ENCODE results near the gene GNG13. TPM values are rescaled to one million over a fixed set of nuclear protein-coding genes. Genes with fewer than 3 reads are reported as not detected.

GNG13 gene
- total and polyA plus RNA-seq, 2 of the 4 experiments (the other 2 are of a cell fraction), result not detected

DNA sequence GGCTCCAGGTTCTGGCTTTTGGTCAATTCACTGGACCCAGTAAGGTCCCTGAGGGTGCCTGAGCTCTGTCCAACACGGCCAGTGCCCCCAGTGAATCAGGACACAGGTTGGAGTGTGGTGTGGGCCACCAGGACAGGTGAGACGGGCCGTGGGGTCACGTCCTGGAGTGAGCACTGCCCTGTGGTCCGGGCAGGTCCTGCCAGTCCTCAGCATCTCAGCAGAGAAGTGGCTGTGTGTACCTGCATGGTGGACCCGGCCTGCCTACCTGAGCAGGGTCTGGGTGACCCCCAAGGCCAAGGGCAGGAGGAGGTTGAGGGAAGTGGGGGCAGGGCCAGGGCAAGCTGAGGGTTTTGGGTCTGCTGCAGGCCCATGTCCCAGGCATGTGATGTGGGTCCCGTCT, 1.9 kb upstream of the GNG13 start:
- Histone ChIP-seq H4K8ac (ENCODE audit: low read depth in 2 of 2, low read length in 2 of 2) (no peak overlapping the region), H4K20me1 (ENCODE audit: insufficient read depth, low read length) (no peaks in the 10 kb centered on the region), H3K79me1 (ENCODE audit: low read depth in 1 of 2, low read length in 2 of 2) (peaks cover 0 to 4% of the 10 kb centered on the region in 2 experiments; a peak in 2 of 4 replicates), H4K5ac (ENCODE audit: low read depth, low read length) (no peak overlapping the region), H3K4me2 (ENCODE audit: low read depth, low read length) (no peak overlapping the region), H2AFZ (replicated peaks; ENCODE audit: low read length, poor library complexity) (no peak overlapping the region), H3K9me1 (ENCODE audit: insufficient read depth, low read length) (no peaks in the 10 kb centered on the region), H3K27me3 (ENCODE audit: control insufficient read depth, insufficient read depth, low read length) (peaks cover 20% of the 10 kb centered on the region), H3K4me3 (ENCODE audit: insufficient read depth, low read depth, low read length) (no peak overlapping the region), H3K9ac (ENCODE audit: low read depth, low read length) (no peak overlapping the region), H3K9me3 (ENCODE audit: control insufficient read depth, insufficient read depth, low read length) (no peaks in the 10 kb centered on the region), H2AK5ac (ENCODE audit: low read depth, low read length) (no peak overlapping the region), H3K4ac (ENCODE audit: low read depth, low read length) (no peak overlapping the region), H2BK5ac (ENCODE audit: low read depth, low read length, poor library complexity, severe bottlenecking) (no peak overlapping the region), H3K56ac (ENCODE audit: extremely low read depth, insufficient read depth, low read length) (no peak overlapping the region), H3K4me1 (ENCODE audit: control insufficient read depth, insufficient read depth, low read length) (no peaks in the 10 kb centered on the region), H2BK120ac (ENCODE audit: low read depth, low read length) (no peak overlapping the region), H2AK9ac (replicated peaks; ENCODE audit: low read depth, low read length, poor library complexity) (no peak overlapping the region), H2BK20ac (ENCODE audit: low read depth, low read length) (no peak overlapping the region), H3K27ac (ENCODE audit: insufficient read depth, low read length) (no peak overlapping the region), H2BK15ac (ENCODE audit: low read depth, low read length) (no peak overlapping the region), H3K23ac (ENCODE audit: low read depth, low read length) (no peak overlapping the region), H3K14ac (replicated peaks; ENCODE audit: low read depth, low read length) (no peak overlapping the region), H3K36me3 (ENCODE audit: control insufficient read depth, insufficient read depth, low read length) (peaks cover 1% of the 10 kb centered on the region; the same call in 1 of the 2 replicates), H3K18ac (ENCODE audit: low read depth, low read length) (no peak overlapping the region), H4K91ac (ENCODE audit: insufficient read depth, low read depth, low read length) (no peak overlapping the region)
- dilution Hi-C loops (cut with HindIII; ENCODE audit: low sequenced_read_pairs, unreplicated experiment) (no loop called here), in situ Hi-C loops (cut with MboI; ENCODE audit: low sequenced_read_pairs) (loop anchor here (25.0 kb wide), 1 partner anchor 410 kb away; no protein-coding TSS in a partner anchor), intact Hi-C loops (cut with micrococcal nuclease) (no loop called here)
- no peak for TF ChIP-seq RFX5 (IDR thresholded peaks at IDR 0.05; ENCODE audit: low read depth, low read length)
- TF ChIP-seq, protein P1, sequence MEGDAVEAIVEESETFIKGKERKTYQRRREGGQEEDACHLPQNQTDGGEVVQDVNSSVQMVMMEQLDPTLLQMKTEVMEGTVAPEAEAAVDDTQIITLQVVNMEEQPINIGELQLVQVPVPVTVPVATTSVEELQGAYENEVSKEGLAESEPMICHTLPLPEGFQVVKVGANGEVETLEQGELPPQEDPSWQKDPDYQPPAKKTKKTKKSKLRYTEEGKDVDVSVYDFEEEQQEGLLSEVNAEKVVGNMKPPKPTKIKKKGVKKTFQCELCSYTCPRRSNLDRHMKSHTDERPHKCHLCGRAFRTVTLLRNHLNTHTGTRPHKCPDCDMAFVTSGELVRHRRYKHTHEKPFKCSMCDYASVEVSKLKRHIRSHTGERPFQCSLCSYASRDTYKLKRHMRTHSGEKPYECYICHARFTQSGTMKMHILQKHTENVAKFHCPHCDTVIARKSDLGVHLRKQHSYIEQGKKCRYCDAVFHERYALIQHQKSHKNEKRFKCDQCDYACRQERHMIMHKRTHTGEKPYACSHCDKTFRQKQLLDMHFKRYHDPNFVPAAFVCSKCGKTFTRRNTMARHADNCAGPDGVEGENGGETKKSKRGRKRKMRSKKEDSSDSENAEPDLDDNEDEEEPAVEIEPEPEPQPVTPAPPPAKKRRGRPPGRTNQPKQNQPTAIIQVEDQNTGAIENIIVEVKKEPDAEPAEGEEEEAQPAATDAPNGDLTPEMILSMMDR (conservative IDR thresholded peaks at IDR 0.05; ENCODE audit: low read depth, low read length), result no peak
- TF ChIP-seq, protein P2, sequence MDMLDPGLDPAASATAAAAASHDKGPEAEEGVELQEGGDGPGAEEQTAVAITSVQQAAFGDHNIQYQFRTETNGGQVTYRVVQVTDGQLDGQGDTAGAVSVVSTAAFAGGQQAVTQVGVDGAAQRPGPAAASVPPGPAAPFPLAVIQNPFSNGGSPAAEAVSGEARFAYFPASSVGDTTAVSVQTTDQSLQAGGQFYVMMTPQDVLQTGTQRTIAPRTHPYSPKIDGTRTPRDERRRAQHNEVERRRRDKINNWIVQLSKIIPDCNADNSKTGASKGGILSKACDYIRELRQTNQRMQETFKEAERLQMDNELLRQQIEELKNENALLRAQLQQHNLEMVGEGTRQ (IDR thresholded peaks at IDR 0.05; ENCODE audit: low read depth, low read length), result no peak
- CTCF ChIA-PET, result no interaction called here
- DNase-seq (no peak), ATAC-seq (ENCODE audit: low read depth) (no peak)
- POLR2A ChIA-PET (ENCODE audit: unreplicated experiment), result no interaction called here
- no TSS peak for BruUV-seq (replicated peaks)
- 74% methylated on average over 6 of the region's 7 CpGs; no CpG with 5 or more reads in 1 of the 2 experiments for WGBS, 2 experiments (ENCODE audit: extremely low coverage in 2 of 2, insufficient read length in 1 of 2)

All from IMR-90 (cell line).